AG09319 (cell line): ENCODE results near the gene ZNF536.

Experiments used
- DNase-seq: peaks from one replicate; pipeline ENCODE4 v3.0.0-alpha.2; 2010; ENCODE audit warnings: low read depth; ENCODE audit errors: extremely low read depth
- TF ChIP-seq, protein P1 (sequence below): IDR thresholded peaks from 2 replicates; pipeline ENCODE4 v1.5.1; 2011; ENCODE audit warnings: low read depth, mild to moderate bottlenecking, inconsistent platforms, low read length, moderate library complexity

Gene ZNF536

DNA sequence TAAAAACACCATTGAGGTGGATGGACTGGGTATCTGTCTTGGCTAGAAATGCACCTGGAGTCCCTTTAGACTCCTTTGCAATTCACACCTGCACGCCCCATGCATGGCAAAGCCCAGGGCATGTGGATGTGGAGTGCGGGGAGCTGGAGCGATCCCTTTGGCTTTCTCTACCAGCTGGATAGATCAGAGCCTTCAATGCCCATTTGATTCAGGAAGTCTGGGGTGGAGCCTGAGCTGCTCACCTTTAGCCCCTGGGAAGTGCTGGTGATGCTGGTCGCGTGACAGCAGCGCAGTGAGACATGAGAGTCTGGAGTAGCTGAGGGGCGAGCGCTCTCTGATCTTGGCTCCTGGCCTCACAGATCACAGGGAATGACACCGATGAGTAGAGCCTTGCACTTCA lies 4.8 kb upstream of the ZNF536 start:
- DNase-seq: no peak

DNA sequence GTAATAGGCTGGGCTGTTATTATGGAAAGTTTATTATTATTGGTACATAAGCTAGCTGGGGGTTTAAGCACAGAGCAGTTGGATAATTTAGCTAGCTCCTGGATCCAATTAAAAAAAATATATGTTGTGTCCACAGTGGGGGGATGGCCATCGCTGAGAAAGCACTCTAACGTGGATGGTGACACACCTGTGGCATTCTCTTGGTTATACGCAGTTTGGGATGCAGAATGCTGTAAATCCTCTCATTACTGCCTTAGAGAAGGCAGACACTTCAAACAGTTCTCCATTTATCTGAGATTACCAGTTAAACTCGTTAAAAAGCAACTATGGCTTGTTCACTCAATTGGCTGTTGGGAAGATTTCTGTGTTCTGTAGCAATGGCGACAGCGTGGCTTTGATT lies 2.4 kb upstream of the ZNF536 start:
- DNase-seq: no peak
- TF ChIP-seq, protein P1, sequence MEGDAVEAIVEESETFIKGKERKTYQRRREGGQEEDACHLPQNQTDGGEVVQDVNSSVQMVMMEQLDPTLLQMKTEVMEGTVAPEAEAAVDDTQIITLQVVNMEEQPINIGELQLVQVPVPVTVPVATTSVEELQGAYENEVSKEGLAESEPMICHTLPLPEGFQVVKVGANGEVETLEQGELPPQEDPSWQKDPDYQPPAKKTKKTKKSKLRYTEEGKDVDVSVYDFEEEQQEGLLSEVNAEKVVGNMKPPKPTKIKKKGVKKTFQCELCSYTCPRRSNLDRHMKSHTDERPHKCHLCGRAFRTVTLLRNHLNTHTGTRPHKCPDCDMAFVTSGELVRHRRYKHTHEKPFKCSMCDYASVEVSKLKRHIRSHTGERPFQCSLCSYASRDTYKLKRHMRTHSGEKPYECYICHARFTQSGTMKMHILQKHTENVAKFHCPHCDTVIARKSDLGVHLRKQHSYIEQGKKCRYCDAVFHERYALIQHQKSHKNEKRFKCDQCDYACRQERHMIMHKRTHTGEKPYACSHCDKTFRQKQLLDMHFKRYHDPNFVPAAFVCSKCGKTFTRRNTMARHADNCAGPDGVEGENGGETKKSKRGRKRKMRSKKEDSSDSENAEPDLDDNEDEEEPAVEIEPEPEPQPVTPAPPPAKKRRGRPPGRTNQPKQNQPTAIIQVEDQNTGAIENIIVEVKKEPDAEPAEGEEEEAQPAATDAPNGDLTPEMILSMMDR: no peak

More for the DNA sequence above, 4.8 kb upstream of the ZNF536 start:
- TF ChIP-seq, protein P1: no peak

DNA sequence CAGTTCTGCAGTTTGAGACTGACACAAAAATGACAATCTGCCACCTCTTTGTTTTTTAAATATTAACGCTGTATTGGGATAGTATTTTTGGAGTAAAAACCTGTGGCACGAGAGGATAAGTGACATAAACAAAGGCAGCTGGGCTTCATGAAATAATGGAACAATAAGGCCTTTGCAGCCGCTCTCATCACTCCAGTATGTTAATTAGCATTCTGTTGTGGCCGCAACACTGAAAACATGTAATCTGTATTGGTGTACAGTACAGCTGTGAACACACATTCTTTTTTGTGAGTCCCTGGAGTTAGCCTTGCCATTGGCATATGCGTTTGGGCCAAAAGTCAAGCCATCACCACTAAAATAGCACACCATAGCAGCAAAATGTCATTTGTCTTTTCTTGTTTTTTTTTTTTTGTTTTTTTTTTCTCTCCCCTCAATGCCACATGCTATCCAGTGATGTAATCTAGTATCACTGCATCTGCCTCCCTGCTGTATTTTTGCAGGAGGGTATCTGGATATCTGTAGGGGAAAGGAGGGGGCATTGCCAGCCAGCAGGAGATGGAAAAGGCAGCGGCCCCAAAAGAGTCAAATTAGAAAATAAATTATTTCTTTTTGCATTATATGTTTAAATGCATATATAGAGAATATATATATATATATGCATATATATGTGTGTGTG lies 885 bp upstream of the ZNF536 start:
- no peak for DNase-seq
- TF ChIP-seq, protein P1: no peak

DNA sequence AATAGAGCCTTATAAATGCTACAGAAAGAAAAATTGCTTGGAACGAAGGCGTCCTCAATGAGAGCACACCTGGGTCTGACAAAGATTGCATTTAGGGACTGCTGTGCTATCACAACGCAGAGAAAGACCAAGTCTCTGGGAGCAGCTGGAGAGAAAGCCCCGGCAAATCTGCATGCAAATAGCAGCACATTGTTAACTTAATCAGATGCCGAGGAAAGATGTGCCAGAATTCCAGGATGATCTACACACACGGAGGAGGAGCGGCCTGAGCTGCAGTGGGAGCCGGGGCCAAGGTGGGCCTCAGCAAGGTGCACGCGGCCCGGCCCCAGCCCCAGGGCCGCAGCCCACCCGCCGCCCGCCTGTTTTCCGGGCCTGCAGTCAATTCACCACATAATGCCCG lies 1.4 kb downstream of the ZNF536 start:
- TF ChIP-seq, protein P1: no peak
- no peak for DNase-seq

DNA sequence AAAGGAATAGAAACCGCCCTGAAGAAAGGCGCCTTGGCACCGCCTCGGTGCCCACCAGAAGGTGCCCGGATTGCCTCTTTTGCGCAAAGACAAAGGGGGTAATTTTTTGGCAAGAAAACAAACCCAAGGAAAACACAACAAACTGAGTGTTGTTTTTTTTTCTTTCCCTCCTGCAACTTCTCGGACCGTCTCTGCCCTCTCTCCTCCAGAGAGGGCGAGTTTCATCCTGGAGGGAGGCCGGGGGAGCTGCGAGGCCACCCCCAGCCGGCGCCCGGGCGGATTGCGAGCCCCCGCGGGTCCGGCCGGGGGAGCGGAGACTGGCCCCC lies 2.3 kb downstream of the ZNF536 start:
- TF ChIP-seq, protein P1: no peak
- DNase-seq: no peak

DNA sequence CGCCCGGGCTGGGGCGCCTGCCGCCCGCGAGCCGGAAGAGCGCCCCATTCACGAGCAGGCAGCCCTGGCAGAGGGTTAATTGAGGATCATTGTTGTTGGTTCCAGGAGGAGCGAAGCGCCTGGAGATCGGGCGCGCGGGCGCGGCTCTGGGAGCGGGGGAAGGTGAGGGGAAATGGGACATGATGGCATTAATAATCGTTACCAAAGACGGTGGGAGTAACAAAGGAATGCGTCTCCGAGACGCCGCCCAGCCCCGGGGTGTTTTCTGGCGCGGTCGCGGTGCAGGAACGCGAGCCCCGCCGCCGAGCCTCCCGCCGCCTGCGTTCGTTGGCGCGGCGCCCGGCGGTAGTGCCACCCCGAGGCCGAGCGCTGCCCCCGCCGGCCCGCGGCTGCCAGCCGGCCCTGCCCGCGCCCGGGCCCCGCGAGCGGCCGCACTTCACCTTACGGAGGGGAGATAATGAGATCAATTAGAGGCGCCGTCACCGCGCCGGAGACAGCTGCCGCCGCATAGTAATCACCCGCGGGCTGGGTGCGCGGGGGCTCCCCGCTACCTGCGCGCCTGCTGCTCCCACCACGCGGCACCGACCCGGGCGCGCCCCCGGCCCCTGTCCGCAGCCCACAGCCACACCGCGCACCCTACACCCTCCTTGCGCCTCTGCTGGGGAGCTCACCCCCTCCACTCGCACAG lies 2.8 kb downstream of the ZNF536 start:
- DNase-seq: no peak
- TF ChIP-seq, protein P1: no peak

DNA sequence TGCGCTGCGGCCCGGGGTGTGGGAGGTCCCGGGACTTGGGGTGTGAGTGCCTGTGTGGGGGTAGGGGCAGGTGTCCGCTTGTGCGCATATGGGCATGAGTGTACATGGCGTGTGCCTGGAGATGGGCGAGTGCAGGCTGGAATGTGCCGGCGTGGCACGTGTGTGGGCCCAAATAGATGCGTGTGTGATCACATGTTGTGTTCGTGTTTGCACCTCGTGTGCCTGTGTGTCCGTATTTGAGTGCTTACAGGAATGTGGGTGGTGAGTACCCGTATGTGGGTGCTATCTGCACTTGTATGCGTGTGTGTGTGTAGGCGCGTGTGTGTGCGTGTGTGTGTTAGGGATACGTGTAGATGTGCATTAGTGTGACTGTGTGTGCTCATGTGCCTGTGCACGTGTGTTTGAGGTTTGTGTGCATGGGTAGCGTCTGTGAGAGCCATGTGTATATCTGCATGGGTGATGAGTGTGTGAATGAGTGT lies 3.4 kb downstream of the ZNF536 start:
- no peak for DNase-seq
- TF ChIP-seq, protein P1: no peak
